Vagina (tissue), 2 donors: Measurements from ENCODE around the gene NAA80. TPM values are rescaled to one million over a fixed set of nuclear protein-coding genes. Genes with fewer than 3 reads are reported as not detected.
"Not testable (repeated sequence)": the region's sequence is repeated elsewhere in the genome, so short reads cannot be mapped to it uniquely, and the experiment has no call there.

Experiments used
- DNase-seq, 2 donors: peaks; one replicate each; pipeline ENCODE4 v3.0.0-alpha.2; 2017; ENCODE audit errors: extremely low spot score in 2 of 2
- H3K27ac ChIP-seq: fragments of 200-600 bp; sonication (generic); one replicate; pipeline ENCODE4 v1.5.1; 2019
- H3K27me3 ChIP-seq: fragments of 200-600 bp; sonication (generic); one replicate; pipeline ENCODE4 v1.5.1; 2019
- H3K36me3 ChIP-seq, 2 donors: fragments of 200-600 bp; sonication (generic); one replicate each; pipeline ENCODE4 v1.5.1; 2017 to 2019
- H3K4me1 ChIP-seq: fragments of 200-600 bp; sonication (generic); one replicate; pipeline ENCODE4 v1.5.1; 2019
- H3K4me3 ChIP-seq, 2 donors: fragments of 200-600 bp; sonication (generic); 1 replicate in 1 of 2; 2 replicates in 1 of 2; pipeline ENCODE4 v1.5.1; 2016 to 2019
- H3K9me3 ChIP-seq: fragments of 200-600 bp; sonication (generic); one replicate; pipeline ENCODE4 v1.5.1; 2019
- CTCF ChIP-seq, 3 experiments: fragments of 450-650 bp in 2 of 3; fragments of 200-600 bp in 1 of 3; sonication (generic) in 1 of 3; IDR thresholded peaks; one replicate each; pipeline ENCODE4 v1.5.1; 2017 to 2019; ENCODE audit warnings: antibody characterized with exemption in 3 of 3, mild to moderate bottlenecking in 2 of 3, moderate library complexity in 2 of 3
- POLR2A ChIP-seq, 2 donors: fragments of 450-650 bp; IDR thresholded peaks; one replicate each; pipeline ENCODE4 v1.6.1; 2017; ENCODE audit warnings: antibody characterized with exemption in 2 of 2, mild to moderate bottlenecking in 2 of 2, moderate library complexity in 2 of 2
- POLR2AphosphoS5 ChIP-seq, 2 donors: sonication (generic); formaldehyde crosslinking; IDR thresholded peaks; one replicate each; pipeline ENCODE4 v1.9.0; 2017; ENCODE audit warnings: antibody characterized with exemption in 2 of 2, mild to moderate bottlenecking in 2 of 2, low read depth in 1 of 2; ENCODE audit not compliant: insufficient read depth in 1 of 2
- intact Hi-C: fragments of 100-400 bp; cut with DNase I; formaldehyde crosslinking; loops from one replicate; pipeline ENCODE4 v1.15.1; 2023
- total RNA-seq: library from RNA; depleted of rRNA; stranded (reverse); fragments of >200 nt; gene quantifications from one replicate; pipeline ENCODE4 v1.2.3, GENCODE V29; 2016

The NAA80 gene
- total RNA-seq, 1 donor from 2014 or later: 10.1 TPM

- Histone ChIP-seq H3K27me3 (no peaks in the 10 kb centered on the region), H3K4me1 (peaks cover 17% of the 10 kb centered on the region), H3K27ac (no peak overlapping the region), H3K9me3 (no peaks in the 10 kb centered on the region), H3K4me3 (no peak overlapping the region), H3K36me3 (peaks cover 0 to 41% of the 10 kb centered on the region in 2 donors)
- no peak for DNase-seq
- intact Hi-C loops: no loop called here
- TF ChIP-seq CTCF (IDR thresholded peaks at IDR 0.05): no peak
- no peak for TF ChIP-seq POLR2A (IDR thresholded peaks at IDR 0.05)
- no peak for TF ChIP-seq POLR2AphosphoS5 (IDR thresholded peaks at IDR 0.05; ENCODE audit: insufficient read depth in 1 of 2, low read depth in 1 of 2)
Measured at GRCh38 chr3:50287262-50287661, 11.9 kb downstream of the NAA80 start.

GRCh38 chr3:50286322-50287227 is 12.6 kb downstream of the NAA80 start:
- intact Hi-C loops: no loop called here
- no peak for DNase-seq
- Histone ChIP-seq H3K4me3 (no peak overlapping the region), H3K9me3 (no peaks in the 10 kb centered on the region), H3K4me1 (peaks cover 14% of the 10 kb centered on the region), H3K27ac (no peak overlapping the region), H3K36me3 (peaks cover 0 to 41% of the 10 kb centered on the region in 2 donors), H3K27me3 (no peaks in the 10 kb centered on the region)
- TF ChIP-seq CTCF (IDR thresholded peaks at IDR 0.05) (no peak), POLR2AphosphoS5 (IDR thresholded peaks at IDR 0.05; ENCODE audit: insufficient read depth in 1 of 2, low read depth in 1 of 2) (no peak), POLR2A (IDR thresholded peaks at IDR 0.05) (no peak)

GRCh38 chr3:50284121-50284520 is 15.1 kb downstream of the NAA80 start:
- DNase-seq, H3K27ac ChIP-seq, H3K4me1 ChIP-seq, H3K9me3 ChIP-seq, intact Hi-C loops, H3K27me3 ChIP-seq, H3K4me3 ChIP-seq: not testable (repeated sequence)
- peaks cover 0 to 28% of the 10 kb centered on the region in 2 donors for H3K36me3 ChIP-seq

- peaks cover 4% of the 10 kb centered on the region for H3K4me1 ChIP-seq
- no peak for TF ChIP-seq CTCF (IDR thresholded peaks at IDR 0.05)
- no peak for TF ChIP-seq POLR2AphosphoS5 (IDR thresholded peaks at IDR 0.05; ENCODE audit: insufficient read depth in 1 of 2, low read depth in 1 of 2)
- TF ChIP-seq POLR2A (IDR thresholded peaks at IDR 0.05): no peak
- no peaks in the 10 kb centered on the region for H3K9me3 ChIP-seq
- H3K27ac ChIP-seq: no peak overlapping the region
- intact Hi-C loops: loop anchor here (10.0 kb wide), 1 partner anchor 155 kb away; no protein-coding TSS in a partner anchor
- no peaks in the 10 kb centered on the region for H3K36me3 ChIP-seq
- no peak for DNase-seq
- H3K4me3 ChIP-seq: no peak overlapping the region
- no peaks in the 10 kb centered on the region for H3K27me3 ChIP-seq
Measured at GRCh38 chr3:50279255-50280016, 19.8 kb downstream of the NAA80 start.

- Histone ChIP-seq H3K4me3 (no peak within 1 kb of the TSS), H3K27me3 (no peaks in the 10 kb centered on the region), H3K4me1 (peaks cover 10% of the 10 kb centered on the region), H3K9me3 (no peaks in the 10 kb centered on the region), H3K36me3 (no peaks in the 10 kb centered on the region), H3K27ac (no peak within 1 kb of the TSS)
- intact Hi-C loops: loop anchor here (10.0 kb wide), 1 partner anchor 154 kb away; no protein-coding TSS in a partner anchor
- no peak for DNase-seq
- no peak for TF ChIP-seq POLR2A (IDR thresholded peaks at IDR 0.05)
- TF ChIP-seq POLR2AphosphoS5 (IDR thresholded peaks at IDR 0.05; ENCODE audit: insufficient read depth in 1 of 2, low read depth in 1 of 2): no peak
- no peak for TF ChIP-seq CTCF (IDR thresholded peaks at IDR 0.05)
Measured at GRCh38 chr3:50278880-50279224, 20.4 kb downstream of the NAA80 start, which contains the start of gene LSMEM2. Gene LSMEM2, plus strand, starts transcription at chr3:50279087. Its CDS starts 27 bp downstream, at chr3:50279114.
